Measurements from ENCODE around the gene PRORP.

GRCh38 chr14:35164849-35165248 lies 42.5 kb downstream of the PRORP start:
- TF ChIP-seq CTCF (conservative IDR thresholded peaks at IDR 0.05; ENCODE audit: low read length) (no peak), EZH2phosphoT487 (IDR thresholded peaks at IDR 0.05; ENCODE audit: borderline replicate concordance, low read depth, low read length) (no peak)
